T-helper 1 cell treated with Interleukin-12 subunit alpha and Interleukin-12 subunit beta and Interleukin-4 antibody, amounts not matched to agents 30 μg/mL and 1 μg/mL, for 36 hours (primary cell): ENCODE data around the gene AKR1C4.

ENCODE experiments used
- H3K27ac Mint-ChIP-seq: one replicate; pipeline ENCODE4 v1.8.0; 2021; ENCODE audit warnings: mild to moderate bottlenecking, mixed read lengths
- H3K27me3 Mint-ChIP-seq: one replicate; pipeline ENCODE4 v1.8.0; 2021; ENCODE audit warnings: low read depth, mixed read lengths
- H3K36me3 Mint-ChIP-seq: one replicate; pipeline ENCODE4 v1.8.0; 2021; ENCODE audit warnings: low read depth, mixed read lengths
- H3K4me1 Mint-ChIP-seq: one replicate; pipeline ENCODE4 v1.8.0; 2021; ENCODE audit warnings: low read depth, mixed read lengths
- H3K4me3 Mint-ChIP-seq: one replicate; pipeline ENCODE4 v1.8.0; 2021; ENCODE audit warnings: mild to moderate bottlenecking, moderate library complexity, mixed read lengths
- H3K9me3 Mint-ChIP-seq: one replicate; pipeline ENCODE4 v1.8.0; 2021; ENCODE audit warnings: mixed read lengths

The AKR1C4 gene

GRCh38 chr10:5268234-5268633, 71.6 kb downstream of the AKR1C4 start:
- H3K4me3 Mint-ChIP-seq = no peak overlapping the region
- H3K4me1 Mint-ChIP-seq = peaks cover 24% of the 10 kb centered on the region
- H3K27ac Mint-ChIP-seq = no peak overlapping the region
- no peaks in the 10 kb centered on the region for H3K27me3 Mint-ChIP-seq
- H3K36me3 Mint-ChIP-seq = peaks cover 52% of the 10 kb centered on the region
- H3K9me3 Mint-ChIP-seq = peaks cover 19% of the 10 kb centered on the region
